ENCODE data around the gene LZIC.
A peak's percentile ranks its signal among the peaks of the same experiment; 100 is the strongest.
"Not testable (repeated sequence)": the region's sequence is repeated elsewhere in the genome, so short reads cannot be mapped to it uniquely, and the experiment has no call there.

Gene LZIC

DNA sequence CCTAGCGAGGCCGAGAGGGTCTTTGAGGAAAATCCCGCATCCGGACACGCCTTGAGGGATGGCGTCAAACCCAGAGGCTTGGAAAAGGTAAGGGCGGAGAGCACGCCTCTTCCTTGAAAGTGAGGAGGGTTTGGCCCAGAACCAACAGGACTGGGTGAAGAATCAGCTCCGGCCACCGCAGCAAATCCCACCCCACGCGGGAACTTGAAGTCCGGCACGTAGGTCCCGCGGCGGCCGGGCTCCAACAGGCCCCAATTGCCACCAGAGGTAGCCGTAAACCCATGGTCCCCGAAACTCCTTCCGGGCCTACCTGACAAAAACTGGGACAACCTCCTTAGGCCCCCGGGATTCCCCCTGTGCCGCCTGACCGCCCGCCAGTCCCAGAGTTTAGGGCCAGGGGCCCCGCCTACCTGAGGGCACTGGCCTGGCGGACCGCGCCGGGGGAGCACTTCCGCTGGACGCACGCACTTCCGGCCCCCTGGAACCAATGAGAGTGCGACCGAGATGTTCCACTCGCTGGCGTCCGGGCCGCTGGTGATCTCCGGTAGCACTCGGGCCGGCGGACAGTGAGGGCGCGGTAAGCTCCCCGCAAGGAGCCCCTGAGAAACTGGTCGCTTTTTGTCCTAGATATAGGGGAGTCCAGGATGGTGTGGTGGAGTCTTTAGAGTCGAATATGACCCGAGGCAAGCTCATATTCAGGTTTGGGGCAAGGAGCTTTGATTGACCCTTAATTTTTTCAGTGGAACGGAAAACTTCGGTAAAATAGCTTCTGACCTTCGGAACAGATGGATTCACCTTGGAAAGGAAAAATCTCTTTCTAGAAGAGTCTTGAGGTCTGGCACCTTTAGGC, at the start of gene LZIC, which contains the start of gene NMNAT1:
LZIC (minus strand) TSS at position 453 of the 850 bp plus-strand sequence. CDS start 6,772 bp downstream, outside the sequence.
NMNAT1 (plus strand) TSS at position 537 of the 850 bp plus-strand sequence. CDS start 28,599 bp downstream, outside the sequence.
- DNase-seq = peak; percentile 95

DNA sequence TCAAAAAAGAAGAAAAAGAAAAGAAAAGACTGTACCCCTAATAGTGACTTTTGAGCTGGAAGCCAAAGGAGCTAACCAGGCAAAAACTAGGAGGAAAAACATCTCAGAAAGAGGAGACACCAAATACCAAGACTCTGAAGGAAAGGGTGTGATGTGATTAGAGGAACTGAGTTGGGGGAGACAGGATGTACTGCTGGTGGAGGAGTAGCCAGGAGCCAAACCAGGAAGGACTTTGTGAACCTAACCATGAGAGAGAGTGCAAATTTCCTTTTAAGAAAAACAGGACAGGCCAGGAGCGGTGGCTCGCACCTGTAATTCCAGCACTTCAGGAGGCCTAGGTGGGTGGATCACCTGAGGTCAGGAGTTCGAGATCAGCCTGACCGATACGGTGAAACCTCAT, 49.7 kb upstream of the LZIC start:
- DNase-seq = no peak

DNA sequence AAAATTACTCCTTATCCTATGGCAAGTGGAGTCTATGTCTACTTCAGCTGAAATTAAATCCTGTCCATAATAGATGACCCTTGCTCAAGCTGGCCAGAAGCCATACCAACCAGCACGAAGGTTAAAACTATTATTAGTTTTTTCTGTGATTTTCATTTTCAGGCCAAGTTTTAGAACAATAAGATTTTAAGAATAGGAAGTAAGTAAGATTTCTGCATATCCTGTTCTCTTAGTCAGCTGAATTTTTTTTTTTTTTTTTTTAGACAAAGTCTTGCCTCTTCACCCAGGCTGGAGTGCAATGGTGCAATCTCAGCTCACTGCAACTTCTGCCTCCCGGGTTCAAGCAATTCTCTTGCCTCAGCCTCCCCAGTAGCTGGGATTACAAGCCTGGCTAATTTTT, 47.8 kb upstream of the LZIC start:
- DNase-seq = no peak

DNA sequence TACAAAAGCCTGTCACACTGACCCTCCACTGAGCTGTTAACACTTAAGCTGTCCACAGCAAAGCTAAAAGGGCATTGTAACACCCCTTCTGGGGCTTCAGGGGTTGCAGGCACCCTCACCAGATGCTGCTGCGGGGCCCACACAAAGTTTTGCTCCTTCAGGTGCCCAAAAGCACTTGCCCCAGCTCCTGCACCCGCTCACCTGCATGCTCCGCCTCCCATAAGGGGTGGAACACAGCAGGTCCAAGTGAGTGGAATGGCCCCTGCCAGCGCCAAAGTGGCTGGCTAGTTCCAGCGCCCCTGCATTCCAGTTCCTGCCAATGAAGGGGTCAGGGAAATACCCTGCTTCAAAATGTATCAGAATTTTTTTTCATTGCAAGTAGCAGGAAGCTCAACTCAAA, 46.6 kb upstream of the LZIC start:
- DNase-seq = no peak

DNA sequence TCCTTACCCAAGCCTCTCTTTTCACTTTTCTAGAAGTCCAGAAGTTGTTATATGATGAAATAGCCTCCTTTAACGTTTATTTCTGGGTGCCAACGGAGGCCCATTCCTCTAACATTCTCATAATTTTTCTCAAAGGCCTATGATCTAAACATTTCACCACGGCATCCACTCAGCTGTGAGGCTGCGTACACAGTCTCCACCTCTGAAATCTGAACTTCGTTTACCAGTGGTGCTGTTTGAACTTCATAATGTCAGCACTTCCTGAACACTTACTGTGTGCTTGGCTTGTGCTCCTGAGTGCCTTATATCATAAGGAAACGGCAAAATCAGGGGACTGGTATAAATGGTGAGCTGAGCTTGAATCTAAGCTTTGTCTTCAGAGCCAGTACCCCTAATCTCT, 41.8 kb upstream of the LZIC start:
- DNase-seq = no peak

DNA sequence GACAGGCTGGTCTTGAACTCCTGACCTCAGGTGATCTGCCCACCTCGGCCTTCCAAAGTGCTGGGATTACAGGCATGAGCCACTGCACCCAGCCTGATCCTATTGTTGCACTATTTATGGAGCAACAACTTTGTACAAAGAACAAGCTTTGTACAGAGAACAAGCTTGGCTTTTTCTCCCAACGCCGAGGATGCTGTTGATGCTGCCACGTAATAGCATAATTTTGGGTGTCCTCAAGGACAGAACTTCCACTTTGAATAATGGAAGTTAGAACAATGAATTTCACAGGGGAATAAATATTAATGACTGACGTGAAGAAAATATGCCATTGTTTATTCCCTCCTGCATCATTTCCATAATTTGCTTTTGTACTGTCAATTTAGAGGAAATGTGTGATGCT, 41.1 kb upstream of the LZIC start:
- DNase-seq = no peak

DNA sequence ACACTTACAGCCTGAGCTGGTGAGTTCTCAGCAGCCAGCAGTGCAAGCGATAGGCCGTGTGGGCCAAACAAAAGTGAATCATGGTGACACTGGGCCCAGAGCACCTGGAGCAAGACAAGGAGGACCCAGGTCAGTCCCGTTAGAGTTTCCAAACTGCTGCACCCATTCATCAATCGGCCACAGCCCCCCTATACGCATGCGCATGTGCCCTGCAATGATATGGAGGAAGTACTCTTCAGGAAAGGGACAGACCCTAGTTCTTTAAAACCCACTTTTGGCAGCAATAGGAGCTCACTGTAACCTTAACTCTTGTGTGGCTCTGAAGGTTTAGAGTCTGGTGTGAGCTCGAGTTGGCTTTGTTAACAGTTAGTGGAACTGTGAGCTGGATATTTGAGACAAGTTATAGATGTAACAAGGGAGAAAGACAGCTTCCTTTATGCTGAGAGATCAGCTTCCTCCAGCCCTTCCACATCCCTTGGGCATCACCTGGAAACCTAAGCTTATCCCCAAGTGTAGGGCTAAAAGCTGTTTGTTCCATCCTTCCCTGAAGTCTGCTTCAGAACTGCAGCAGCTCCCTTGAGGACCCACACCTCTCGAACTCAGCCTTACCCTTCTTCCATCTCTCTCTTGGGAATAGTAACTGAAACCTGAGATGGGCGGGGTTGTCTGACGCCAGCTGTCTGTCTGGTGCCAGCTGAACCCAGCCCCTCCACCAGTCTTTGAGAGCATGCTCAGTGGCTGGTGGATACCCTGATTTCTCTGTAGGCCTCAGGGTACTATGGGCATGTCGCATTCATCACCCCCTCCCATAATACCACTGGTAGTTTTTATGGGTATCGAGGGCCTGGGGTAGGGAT, 17.7 kb upstream of the LZIC start:
- peak; percentile 46 for DNase-seq

DNA sequence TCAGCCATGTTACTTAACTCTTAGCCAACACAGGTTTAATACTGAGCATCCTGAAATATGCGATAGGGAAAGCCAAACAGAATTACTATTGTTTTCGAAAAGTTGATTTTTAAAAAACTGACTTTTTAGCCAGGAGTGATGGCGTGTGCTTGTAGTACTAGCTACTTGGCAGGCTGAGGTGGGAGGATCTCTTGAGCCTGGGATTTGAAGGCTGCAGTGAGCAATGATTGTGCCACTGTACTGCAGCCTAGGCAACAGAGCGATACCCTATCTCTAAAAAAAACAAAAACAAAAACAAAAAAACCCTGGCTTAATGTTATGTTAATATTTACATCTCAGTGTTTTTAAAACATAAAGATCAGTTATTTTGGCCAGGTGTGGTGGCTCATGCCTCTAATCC, 16.8 kb upstream of the LZIC start:
- DNase-seq = peak; percentile 16

DNA sequence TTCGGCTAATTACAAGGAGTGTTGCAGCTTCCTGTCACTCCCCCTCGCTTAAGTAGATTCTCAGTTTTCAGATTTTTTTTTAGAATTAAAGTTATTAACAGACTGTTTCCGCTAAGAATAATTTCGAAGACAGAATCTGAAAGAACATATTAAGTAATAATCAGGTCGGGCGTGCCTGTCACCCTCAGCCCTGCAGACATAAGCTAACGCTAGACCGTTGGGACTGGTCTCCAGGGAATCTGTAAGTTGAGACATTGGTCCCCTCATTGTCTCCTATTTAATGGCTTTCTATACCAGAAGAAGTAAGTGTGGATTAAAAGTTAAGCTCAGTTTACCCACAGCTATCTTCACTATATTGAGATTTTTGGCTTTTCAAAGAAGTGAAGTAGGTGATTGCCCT, 14.5 kb upstream of the LZIC start:
- DNase-seq = no peak

DNA sequence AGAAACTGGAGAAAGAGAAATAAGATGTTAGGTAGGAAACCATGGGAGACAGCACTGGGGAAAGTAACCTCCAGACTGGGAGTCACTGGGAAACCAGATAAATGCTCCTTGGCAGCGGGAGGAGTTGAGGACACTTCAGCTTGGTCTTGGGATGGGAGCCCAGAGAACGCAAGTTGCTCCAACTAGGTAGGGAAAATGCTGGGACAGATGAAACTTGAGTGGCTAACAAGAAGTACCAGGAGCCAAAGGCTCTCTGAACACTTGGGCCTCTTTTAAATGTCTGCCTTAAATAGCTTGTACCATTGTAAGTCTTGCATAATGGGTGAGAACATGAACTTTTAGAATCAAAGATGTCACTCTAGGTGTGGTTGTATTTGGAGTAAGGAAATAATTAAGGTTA, 3.1 kb upstream of the LZIC start:
- DNase-seq = no peak

DNA sequence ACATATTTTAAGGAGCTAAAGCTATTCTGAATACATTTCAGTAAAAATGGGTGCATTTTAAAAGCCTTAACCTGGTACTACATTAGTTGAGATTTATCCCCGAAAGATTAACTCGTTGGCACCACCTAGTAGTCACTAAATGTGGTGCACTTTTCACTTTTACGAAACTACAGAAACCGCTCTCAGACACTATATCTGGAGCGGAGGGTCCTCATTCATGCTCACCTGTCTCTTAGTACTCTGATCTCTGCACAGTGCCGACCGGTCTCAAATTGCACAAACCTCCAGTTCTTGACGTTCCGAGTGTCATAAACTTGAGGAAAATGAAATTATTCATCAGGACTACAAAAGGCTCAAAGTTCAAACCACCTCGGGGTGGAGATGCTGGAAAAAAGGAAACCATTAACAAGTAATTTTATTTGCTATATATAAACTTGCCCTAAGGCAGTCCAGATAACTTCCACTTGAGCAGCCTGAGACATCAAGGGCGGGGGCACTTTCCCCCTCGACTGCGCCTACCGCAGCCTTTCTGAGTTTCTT, 722 bp downstream of the LZIC start:
- peak; percentile 57 for DNase-seq

DNA sequence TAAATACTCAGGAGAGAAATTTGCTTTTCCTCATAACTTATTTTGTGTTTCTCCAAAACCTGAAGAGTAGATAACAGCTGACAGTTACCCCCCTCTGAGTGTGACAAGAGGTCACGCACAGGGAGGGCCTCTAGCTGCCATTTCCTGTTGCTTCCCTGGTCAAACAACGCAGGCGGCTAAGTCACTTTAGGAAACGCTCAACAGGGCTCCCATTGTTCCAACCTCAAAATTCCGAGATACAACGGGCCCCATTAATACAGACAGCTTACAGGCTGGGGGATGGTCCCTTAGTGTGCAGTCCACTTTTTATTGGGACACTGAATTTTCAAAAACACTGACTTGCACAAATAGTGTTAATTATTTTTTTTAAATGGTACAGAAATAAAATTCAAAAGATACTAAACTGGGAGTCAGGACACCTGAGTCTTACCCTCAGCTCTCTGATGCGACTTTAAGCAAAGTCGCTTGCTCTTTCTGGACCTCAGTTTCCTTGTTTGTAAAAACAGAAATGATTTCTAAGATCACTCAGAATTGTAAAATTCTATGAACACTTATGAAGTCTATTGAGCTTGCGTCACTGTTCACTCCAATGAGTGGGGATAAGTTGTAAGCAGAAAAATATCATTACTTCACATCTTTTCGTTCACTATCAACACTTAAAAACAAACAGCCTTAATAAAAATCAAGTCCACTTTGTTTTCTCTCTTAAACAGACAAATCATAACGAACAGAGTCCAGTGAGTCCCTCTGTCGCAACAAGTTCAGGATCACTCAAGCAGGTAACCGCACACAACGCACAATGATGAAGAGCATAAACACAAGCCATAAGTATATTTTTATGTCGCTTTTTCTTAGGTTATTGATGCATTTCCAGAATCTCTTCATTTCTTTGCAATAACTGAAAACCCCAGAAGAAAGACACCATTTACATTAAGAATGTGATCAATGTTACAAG, 13.5 kb downstream of the LZIC start:
- no peak for DNase-seq

DNA sequence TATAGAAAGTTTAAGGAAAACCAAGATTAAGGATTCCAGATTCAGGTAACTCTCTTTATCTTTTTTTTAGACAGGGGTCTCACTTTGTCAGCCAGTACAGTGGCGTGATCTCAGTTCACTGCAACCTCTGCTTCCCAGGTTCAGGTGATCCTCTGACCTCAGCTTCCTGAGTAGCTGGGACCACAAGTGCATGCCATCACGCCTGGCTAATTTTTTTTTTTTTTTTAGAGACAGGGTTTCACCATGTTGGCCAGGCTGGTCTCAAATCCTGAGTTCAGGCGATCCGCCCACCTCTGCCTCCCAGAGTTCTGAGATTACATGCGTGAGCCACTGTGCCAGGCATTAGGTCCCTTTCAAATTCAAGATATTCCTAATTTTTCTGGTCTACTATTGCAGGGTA, 15.9 kb downstream of the LZIC start:
- no peak for DNase-seq

DNA sequence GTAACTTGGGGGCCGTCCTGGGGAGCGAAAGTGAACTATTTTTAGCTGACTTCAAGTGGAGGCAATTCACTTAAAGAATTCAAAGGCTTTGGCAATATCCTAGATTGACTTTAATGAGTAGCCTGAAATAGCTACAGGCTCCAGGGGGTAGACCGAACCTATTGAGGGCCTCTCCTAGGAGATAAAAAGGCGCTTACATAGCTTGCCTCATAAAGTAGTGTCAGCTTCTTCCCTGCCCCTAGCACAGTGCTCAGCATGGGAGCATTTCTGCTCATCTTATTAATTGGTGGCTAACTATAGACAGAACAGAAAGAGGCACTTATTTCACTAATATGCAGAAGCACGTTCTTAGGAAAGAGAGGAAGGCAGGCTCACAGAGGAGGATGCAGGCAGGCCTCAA, 20.8 kb downstream of the LZIC start:
- no peak for DNase-seq

DNA sequence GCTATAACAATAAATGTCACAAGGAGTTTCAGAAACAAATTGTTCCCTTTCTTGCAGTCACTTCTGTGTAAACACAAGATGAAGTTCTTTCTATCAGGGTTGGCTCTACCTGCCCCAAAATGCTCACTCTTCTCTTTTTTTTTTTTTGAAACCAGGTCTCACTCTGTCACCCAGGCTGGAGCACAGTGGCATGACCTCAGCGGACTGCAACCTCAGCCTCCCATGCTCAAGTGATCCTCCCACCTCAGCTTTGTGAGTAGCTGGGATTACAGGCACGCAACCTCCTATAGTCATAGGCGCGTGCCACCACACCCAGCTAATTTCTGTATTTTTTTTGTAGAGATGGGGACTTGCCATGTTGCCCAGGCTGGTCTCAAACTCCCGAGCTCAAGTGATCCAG, 22.6 kb downstream of the LZIC start:
- no peak for DNase-seq

DNA sequence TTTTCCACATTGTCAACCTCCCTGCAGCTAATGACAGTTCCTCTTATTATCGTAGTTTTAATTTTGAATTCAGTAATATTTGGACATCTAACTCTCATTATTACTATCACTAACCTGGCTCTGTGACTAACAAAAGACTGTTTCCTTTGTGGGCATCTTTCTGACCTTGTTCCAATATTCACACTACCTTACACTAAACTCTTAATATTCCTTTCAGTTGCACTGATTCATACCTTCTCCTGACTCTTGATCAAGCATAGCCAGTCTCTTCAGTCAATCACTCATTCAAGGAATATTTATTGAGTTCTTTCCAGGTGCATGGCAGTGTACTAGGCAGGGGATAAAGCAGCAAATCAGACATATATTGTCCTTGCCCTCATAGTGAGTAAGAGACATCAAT, 25.3 kb downstream of the LZIC start:
- DNase-seq = no peak

DNA sequence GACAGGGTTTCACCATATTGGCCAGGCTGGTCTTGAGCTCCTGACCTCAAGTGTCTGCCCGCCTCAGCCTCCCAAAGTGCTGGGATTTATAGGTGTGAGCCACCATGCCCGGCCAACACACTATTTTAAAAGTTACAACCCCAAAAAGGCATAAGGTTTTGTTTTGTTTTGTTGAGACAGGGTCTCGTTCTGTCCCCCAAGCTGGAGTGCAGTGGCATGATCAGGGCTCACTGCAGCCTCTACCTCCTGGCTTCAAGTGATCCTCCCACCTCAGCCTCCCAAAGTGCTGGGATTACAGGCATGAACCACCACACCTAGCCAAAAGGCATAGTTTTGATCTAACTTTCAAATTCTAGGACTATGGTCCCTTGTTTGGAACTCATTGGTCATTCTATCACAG, 25.7 kb downstream of the LZIC start:
- not testable (repeated sequence) for DNase-seq

DNA sequence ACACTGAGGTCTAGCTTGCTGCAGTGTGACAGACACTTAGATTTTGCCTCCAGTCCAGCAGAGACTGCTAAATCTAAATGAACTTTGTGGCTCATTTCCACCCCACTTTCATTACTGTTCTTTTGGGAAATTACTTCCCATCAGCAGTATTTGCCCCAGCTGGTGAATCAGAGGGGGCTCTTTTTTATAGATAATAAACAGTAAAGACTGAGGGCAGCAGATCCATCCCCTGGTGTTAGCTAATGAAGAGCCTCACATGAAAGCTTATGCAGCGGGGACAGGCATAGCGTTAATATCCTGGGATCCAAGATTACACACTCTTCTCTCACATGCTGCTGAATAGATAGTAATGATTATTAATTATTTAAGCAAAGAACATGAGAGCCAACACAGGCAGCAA, 26.7 kb downstream of the LZIC start:
- DNase-seq = no peak

DNA sequence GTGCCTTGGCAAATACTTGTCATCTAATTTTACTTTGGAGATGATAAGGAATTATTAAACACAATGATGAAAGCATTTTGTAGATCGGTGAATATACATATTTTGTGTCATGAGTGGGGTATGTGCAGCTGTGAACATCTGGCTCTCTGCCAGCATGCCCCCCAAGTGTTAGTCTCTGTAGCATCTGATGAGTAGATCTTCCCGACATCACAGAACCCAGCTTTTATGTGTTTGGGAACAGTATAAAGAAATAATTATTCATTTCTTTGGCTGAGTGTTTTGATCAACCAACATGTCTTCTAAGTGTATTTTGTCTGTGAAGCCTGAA, 28.6 kb downstream of the LZIC start:
- DNase-seq = no peak

DNA sequence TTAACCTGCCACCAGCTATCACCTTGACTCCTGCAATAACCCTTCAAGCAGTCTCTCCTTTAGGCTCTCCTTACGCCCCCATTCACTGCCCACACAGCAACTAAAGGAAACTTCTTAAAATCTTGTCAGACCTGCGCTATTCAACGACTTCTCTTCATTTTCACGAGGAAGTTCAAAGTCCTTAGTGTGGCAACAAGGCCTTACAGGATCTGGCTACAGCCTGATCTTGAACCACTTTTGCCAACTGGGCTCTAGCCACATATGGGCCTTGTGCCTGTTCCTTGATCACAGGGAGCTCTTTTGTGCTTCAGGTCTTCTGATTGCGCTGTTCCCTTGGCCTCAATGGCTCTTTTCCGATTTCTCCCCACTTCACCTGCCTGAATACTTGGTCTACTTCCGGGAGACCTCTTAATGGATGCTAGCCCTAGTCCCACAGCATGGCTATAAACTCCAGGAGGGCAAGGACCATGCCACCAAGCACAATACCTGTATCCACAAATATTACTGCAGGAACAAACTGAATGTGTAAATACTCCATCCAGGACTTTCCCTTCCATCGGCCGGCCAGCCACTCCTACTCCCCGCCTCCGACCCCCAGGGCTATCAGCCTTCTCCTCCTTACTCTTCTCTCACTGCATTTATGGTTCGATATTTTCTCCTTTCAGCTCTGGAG, 30.8 kb downstream of the LZIC start:
- DNase-seq = no peak

DNA sequence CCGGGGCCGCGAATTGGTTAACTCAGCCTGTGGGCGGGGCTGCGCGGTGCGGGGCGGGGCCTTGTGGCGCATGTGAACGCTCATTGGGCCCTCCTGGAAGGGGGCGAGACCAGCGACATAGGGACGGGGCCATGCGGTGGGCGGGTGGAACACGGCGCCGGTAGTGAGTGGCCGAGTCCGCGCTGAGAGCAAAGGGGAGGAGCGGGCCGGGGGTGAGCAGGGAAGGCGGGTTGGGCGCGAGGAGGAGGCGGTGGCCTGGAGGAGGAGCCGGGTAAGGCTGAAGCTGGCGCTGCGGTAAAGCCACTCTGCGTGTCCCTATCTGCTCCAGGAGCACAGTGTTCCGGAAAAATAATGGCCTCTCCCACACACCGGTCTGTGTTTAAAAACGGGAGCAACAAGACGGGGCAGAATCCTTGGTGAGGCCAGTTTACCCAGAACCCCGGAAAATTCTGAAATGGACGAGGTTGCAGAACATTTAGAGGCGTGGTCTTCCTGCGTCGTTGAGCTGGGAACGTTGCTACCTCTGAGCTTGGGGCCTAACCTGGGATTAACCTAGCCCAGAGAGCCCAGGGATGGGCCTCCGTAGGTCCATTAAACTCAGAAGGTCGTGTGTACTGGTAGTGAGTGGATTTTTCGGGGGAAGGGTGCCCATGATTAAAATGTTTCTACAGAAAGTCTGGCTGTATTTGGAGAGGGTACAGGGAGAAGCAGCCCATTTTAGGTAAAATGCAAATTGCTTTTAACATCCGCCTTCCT, 32.6 kb downstream of the LZIC start:
- DNase-seq = peak; percentile 98

Measured in NCI-H226 (cell line).